GM18499 (cell line): ENCODE measurements around the gene FNDC3B.

Experiments
- ATAC-seq: cut with Tn5 transposase; IDR thresholded peaks from one replicate; pipeline ENCODE4 v1.9.1; 2021; ENCODE audit warnings: moderate number of reproducible peaks; ENCODE audit not compliant: insufficient read depth, unreplicated experiment

FNDC3B gene

DNA sequence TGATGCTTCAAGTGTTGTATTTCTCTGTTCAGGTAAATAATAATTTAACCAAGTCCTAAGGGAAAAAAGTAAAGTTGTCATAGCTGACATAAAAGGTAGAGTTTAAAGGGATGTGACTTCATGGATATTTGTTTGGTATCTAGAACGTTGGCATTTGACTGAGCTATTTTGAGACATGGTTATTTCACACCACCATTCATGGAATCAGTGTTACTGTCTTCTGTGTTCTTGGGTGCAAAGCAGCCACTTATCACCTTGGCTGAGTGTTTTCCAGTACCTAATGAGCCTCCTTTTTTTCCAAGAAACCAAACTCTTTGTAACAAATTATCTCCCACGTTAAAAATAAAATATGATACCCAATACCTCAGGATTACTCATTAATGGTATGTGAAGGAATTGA is 253.0 kb downstream of the FNDC3B start:
- no peak for ATAC-seq

DNA sequence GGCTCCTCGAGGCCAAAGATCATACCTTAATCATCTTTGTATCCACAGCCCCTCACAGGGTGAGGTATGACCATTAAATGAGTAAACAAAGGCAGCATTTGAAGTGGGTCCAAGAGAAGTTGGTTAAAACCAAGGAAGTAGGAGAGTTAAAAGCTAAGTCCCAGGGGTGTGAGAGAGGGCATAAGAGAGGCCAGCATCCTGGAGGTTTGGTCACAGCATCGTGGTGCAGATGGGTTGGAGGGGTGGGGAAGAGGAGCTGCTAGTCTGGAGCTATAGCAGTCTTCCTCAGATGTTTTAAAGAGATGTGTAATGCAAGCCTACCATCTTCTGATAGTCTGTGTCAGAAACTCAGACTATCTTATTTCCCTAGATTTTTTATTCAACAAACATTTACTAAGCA is 253.7 kb downstream of the FNDC3B start:
- ATAC-seq, result no peak

DNA sequence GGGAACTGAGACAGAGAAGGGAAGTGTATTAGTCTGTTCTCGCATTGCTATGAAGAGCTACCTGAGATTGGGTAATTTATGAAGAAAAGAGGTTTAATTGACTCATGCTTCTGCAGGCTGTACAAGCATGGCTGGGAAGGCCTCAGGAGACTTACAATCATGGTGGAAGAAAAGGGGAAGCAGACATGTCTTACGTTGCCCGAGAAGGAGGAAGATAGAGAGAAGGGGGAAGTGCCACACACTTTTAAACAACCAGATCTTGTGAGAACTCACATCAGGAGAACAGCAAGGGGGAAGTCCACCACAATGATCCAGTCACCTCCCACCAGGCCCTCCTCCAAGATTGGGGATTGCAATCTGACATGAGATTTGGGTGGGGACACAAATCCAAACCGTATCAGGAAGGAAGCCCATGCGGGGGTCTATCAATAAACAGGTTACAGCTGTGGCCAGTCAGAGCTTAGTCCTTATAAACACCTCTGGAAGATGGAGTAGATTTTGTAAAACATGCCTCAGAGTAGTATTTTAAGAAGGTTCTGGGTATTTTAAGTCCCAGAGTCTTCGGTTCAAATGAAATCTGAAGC is 254.9 kb downstream of the FNDC3B start:
- no peak for ATAC-seq

DNA sequence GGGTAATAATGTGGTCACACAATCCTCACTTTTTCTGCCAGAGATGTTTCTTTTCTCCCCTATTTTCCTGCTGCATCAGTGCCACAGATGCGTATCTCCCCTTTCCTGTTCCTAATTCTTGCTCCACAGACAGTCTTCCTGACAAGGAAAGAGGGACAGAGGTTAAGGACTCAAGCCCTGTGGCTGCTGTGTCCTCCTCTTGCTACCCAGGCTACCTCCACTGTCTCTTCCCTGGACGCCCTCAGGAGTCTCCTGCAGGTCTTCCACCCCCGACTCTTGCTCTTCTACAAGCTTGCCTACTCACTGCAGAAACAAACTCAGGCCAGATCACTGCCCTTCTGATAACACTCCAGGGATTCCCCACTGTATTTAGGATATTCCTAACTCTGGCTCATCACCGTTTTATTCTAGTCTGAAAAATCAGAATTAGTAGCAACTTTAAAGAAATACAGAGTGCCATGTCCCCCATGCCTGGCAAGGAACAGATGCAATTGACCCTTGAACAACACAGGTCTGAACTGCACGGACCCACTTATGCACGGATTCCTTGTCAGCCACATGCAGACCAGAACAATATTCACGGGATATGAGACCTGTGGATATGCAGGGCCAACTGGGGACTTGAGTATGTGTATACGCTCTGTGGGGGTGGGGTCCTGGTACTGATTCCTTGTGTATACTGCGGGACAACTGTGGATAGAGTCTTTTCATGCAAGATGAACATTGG is 257.0 kb downstream of the FNDC3B start:
- no peak for ATAC-seq

DNA sequence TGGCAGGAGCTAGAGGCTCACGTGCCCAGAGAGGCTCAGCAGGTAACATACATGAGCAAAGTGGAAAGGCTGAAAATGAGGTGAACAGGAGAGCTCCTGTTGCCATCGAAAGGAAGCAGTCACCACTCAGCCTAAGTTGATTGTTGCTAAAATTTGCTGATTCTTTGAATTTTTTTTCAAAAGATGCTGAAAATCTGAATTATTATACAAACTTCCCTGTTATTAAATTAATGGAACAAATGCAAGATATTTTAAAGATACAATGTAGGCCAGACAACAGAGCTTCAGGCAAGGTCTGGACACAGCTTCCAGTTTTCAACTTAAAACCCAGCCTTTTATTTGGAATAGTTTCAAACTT is 257.6 kb downstream of the FNDC3B start:
- no peak for ATAC-seq

DNA sequence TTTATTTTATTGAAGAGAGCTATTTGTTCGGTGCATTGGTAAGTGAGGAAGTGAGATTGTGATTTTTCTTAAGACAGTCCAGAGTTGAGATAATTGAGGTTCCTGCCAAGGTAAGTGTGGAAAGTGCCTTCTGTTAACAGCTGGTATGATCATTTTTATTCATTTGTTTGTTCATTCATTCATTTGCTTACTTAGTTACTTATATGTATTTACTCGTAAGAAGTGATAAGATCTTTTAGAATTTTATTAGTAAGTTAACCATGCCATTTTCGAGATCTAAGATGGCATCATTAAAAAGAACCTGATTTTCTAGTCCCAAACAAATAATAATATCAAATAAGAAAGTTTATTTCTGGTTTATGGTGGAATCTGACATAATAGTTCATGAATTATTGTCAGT is 258.9 kb downstream of the FNDC3B start:
- ATAC-seq, result no peak

DNA sequence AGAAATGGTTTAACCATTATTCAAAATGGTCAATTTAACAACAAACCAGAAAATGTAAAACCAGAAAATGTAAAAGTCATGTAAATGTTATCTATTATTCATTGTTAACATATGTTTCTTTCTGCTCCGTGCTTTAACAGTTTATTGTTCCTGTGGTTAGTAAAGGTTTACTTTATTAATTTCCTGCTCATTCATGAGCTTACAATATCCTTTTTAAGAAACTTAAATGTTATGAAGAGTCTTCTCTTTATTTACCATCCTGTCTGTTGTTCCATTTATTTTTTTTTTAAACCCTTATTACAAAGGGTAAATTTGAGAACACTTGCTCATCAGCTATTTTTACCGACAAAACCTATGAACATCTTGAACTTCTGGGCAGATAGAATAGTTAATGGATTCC is 260.8 kb downstream of the FNDC3B start:
- ATAC-seq, result no peak

DNA sequence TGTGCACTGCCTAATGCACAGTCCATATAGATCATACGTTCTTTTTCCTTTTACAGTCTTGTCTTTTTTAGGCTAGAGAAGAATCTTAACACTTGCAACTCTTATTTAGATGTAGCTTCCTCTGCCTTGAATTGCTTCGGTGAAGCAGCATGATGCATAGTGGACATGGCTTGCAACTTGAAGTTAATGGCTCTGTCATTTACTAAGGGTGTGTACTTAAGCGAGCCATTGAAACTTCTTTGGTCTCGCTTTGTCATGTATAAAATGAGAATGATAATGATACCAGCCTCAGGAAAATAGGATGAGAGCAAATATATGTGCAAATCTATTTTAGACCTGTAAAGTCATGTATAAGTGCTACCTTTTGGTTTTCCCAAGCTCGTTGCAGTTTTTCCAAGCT is 261.5 kb downstream of the FNDC3B start:
- ATAC-seq, result no peak

DNA sequence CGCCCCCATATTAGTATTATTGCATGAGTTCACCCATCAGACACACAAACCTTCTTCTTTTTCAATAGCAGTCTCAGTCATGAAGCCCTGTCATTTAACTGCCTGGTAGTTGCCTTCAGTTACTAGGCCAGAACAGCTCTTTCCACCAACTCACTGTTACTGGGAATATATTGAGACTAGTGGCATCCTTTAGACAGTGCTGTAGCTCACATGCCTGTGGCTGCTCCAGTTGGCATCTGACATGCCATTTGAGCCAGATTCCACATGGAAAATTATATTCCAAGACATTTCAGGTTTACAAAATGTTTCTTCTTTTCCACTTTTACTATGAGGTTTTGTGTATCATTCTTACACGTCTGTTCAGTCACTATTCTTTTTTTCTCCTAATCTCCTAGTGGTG is 262.8 kb downstream of the FNDC3B start:
- no peak for ATAC-seq

DNA sequence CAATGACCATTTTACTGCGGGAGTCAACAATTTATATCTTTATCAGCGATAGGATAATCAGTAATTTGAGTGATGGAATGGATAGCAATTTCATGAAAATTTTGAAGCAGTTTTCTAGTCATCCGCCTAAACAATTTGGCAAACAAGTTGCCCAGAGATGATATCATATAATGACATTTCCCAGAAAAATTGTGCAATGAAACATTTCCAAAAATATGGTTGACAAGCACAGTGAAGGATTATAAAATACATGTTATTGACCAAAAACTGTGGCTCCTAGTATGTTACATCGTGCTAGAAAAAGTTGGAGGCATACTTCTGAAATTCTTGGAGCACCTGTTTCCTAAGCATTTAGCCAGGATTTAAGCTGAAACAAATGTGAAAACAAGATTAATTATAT is 263.8 kb downstream of the FNDC3B start:
- ATAC-seq, result no peak

DNA sequence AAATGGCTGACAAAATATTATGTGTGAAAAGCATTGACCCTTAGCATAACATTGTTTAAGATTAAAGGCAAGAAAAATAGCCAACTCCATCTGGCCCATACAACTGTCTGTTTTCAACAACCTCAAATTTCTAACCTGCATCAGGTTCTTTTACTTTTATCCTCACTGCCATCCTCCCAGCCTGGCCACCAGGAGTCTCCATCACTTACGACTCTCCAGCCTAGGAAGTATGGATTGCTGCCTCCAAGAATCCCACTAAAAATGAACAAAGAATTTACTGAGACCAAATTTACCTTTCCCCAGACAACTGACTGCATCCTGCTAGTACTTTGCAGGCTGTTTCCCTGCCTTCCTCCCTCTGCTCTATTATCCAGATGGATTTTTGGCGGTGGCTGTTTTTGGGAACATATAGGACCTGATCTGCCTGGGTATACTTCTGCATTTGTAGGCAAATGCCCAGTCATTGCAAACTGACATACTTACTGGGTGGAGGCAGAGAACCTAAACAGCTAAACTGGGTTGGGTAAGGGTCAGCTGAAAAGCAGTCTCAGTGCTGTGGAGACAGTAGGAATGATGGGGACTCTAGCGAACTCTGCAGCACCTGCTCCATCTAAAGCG is 264.7 kb downstream of the FNDC3B start:
- no peak for ATAC-seq

DNA sequence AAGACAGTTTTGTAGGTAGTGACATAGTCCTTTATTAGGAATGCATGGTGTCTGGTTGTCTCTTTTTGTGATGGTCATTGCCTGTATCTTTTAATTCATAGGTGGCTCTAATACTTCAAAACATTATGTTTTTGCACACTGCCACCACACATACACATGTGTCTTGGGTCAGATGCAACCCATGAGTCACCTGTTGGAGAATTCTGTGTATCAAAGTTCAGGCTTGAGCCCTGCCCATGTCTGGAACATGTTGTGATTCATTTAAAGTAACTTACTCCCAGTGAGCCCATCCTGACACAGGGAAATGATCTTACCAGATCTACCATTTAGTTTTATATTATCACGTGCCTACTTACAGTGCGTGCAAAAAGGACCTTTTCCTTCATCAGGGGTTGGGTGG is 266.2 kb downstream of the FNDC3B start:
- ATAC-seq, result no peak

DNA sequence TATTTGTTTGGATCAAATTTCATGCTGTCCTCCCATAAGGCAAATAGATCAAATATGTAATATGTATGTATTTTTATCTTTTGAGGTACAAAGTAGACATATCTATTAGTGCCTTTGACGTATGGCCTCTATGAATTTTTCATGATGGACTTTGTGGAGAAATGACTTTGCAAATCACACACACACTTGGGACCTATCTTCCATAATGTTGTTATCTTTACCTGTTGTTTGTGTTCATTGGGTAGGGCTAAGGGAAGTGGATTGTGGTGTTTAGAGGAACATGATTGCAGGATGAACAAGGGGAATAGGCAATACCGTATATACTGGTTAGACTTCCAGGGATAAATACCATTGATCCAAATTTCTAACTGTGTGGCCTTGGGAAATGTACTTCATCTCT is 266.6 kb downstream of the FNDC3B start:
- no peak for ATAC-seq

DNA sequence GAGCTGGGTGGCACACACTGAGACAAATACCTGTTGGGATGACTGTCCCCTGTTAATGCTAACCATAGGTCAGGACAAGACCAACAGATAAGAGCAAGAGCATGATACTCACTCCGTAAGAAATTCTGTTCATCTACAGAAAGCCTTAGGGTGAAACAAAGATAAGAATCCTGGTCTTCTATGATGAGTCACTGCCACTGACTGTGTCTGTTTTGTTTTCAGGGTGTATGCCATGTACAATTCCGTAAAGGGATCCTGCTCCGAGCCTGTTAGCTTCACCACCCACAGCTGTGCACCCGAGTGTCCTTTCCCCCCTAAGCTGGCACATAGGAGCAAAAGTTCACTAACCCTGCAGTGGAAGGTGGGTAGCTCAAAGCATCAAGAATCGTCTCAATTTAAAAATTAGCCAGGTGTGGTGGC is 267.8 kb downstream of the FNDC3B start:
- no peak for ATAC-seq

DNA sequence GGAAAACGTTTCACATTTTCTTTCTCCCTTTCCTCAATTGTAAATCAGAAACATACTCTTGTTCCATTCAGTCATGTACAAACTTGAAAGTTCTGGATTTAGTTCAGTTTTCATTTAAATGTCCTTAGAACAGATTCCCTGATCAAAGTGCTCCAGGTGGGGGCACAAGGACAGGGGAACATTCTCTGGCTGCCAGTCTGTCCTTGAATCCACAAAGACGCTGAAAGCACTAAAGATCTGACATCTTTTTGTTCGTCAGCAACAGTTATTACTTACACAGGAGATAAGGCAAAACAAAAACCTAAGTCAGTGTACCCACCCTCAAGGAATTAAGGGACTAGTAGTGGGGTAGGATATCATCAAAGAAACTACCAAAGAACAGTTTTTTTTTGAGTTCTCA is 269.7 kb downstream of the FNDC3B start:
- ATAC-seq, result no peak

DNA sequence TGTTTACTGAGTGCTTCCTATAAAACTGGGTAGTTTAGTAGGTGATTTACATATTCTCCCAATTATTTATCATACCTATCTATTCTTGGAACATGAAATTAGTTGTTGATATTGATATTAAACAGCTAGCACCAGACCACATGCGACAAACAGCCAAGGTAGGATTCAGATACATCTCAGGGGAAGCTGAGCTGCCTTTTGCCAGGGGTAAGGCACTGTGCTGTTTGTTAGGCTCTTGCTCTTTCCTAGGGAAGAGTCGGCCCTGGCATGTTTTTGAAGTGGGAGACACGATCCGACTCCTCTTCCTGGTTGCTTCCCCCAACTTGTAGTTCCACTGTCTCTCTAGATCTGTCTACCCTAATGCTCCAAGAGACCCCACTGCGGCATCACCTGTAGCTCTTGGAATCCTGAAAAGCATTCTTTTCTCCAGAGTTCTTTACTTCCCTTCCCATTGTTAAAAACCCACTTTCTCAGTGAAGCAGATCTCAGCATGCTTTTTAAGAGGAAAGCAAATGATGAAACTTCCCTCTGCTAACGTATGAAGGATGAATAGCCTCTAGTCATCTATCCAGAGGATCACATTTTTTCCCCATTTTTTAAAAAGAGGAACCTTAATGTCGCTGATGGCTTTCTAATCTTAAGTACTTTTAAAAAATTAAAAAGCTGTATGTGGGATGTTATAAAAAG is 270.5 kb downstream of the FNDC3B start:
- ATAC-seq, result no peak

DNA sequence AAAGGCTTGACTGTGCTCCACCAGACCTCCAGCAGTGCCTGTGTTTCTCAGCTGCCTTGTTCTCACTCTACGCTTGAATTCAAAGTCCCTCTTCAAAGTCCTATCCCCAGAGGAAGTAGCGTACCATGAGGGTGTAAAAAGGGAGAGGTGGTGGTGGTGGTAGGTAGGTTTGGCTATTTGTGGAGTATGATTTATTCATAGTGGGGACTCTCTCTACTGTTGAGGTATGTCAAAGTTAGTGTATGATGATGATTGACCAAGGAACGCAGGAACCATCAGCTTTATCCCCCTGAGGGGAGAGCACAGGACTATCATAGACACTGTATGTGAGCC is 271.0 kb downstream of the FNDC3B start:
- ATAC-seq, result no peak

DNA sequence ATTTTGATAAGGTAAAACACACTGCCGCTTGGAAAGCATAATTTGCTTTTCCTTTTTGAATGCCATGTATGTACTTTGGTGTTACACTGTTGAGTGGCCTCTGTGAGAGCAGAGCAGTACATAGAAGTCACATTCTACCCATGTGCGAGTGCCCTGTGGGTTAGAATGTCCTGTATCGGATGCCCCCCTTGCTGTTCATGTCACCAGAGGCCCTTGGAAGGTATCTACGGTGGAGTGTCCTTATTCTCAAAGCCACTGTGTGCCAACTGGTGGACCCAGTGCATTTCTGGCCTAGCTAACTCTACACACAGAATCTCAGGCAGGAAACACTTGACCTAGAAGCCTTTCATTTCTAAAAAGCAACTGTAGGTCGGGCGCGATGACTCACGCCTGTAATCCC is 271.8 kb downstream of the FNDC3B start:
- ATAC-seq, result no peak

DNA sequence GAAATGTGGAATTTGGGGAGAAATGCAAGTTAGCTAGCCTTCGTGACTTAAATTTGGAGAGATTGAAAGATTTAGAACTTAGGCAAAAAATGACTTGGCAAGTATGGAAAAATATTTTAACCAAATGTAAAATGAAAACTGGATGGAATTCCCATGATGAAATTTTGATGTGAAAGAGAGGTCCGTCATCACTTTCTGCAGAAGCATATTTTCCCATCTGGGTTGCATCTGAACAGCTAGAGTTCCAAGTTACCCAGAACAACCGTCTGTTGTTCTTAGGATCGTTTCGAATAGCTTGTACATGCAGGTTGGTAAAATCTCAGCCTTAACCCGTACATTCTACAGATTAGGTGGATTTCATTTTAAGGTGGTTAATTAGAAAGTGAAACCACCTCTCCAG is 272.6 kb downstream of the FNDC3B start:
- no peak for ATAC-seq

DNA sequence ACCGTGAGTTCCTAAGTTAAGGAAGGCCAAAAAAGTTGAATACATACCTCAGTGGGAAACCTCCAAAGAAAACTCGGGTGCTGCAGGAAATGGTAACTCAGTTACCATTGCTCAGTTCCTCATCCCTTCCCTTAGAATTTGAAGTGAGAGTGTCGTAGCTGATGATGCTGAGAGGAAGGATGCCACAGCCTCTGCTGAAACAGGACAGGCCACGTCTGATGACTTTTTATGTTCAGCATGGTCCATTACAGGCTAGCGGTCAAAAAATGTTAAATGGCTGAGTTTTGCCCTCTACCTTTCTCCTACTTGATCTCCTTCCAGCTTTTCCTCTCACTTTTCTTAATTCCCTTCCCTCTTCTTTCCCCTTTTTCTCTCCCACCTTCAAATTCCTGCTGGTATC is 273.3 kb downstream of the FNDC3B start:
- ATAC-seq, result no peak

DNA sequence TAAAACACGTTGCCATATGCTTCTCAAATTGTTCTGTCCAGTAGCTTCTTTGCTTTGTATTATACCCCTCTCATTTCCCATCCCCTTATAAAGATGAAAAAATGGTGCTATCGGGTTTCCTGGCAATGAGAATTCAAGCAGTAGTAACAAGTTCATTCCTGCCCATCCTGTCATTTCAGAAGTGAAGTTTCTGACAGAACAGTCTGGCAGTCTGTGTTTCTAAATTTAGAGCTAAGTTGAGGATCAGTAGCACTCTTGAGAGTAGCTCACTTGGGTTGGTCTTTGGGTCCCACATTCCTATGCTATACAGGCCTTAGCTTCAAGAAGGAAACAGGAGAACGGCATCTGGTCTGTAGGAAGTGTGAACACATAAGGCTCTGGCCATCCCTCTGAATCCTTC is 274.3 kb downstream of the FNDC3B start:
- ATAC-seq, result no peak
